Erythroblast (primary cell): Measurements from ENCODE around the gene RICTOR.

Source experiments
- GATA1 ChIP-seq: IDR thresholded peaks from 2 replicates; pipeline ENCODE4 v1.6.1; 2011; ENCODE audit warnings: low read depth, mild to moderate bottlenecking, control low read depth, low read length, moderate library complexity
- POLR2A ChIP-seq: IDR thresholded peaks from 2 replicates; pipeline ENCODE4 v1.6.1; 2011; ENCODE audit warnings: mild to moderate bottlenecking, low read length

- no peak for TF ChIP-seq POLR2A
- no peak for TF ChIP-seq GATA1
Measured at GRCh38 chr5:38925154-38925925, 148.9 kb downstream of the RICTOR start.
